HG03097 (cell line): ENCODE results near the gene PRPF8.

Experiments used
- ATAC-seq: cut with Tn5 transposase; IDR thresholded peaks from one replicate; pipeline ENCODE4 v1.9.1; 2021; ENCODE audit not compliant: unreplicated experiment, low FRiP score

The PRPF8 gene

GRCh38 chr17:1628856-1629503 is 55.7 kb downstream of the PRPF8 start:
- ATAC-seq: peak; percentile 37

DNA sequence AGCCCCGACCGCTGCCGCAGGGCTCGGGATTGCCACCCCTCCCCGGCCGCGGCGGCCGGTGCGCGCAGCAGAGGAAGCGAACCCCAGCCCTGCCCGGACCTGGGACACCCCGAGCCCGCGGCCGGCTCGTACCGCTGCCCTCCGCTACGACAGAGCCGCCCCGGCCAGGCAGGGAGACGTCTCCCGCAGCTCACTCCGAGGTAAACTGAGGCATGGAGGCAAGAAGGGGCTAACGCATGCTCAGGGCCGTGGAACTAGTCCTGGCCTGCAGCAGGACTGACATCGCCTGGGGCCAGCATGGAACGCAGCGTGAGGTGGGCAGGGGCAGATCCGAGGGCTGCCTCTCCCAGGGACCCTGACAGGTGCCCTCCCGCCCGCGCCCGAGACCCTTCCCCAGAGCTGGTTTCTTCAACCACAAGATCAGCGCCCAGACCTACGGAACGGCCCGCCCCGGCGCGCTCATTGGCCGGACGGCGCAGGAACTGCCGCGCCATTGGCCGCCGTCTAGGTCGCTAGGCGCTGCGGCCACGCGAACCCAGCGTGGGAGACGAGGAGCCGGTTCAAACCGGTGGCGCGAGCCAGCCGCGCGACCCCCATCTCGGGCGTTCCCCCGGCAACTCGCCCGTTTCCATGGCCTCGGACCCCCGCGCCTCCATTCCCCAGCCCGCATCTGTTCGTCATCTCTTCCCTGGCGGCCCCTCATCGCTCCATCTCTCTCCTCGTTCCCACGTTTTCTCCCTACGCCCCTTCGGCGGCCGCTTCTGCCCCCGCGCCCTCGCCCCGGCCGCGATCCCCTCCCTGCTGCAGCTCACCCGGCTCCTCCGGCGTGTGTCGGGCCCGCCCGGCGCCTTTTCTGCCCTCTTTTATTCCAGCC is 56.4 kb downstream of the PRPF8 start, which contains the start of gene SLC43A2:
SLC43A2 (minus strand) TSS at position 853 of the 874 bp plus-strand sequence. CDS start 960 bp downstream, outside the sequence.
- peak; percentile 45 for ATAC-seq

DNA sequence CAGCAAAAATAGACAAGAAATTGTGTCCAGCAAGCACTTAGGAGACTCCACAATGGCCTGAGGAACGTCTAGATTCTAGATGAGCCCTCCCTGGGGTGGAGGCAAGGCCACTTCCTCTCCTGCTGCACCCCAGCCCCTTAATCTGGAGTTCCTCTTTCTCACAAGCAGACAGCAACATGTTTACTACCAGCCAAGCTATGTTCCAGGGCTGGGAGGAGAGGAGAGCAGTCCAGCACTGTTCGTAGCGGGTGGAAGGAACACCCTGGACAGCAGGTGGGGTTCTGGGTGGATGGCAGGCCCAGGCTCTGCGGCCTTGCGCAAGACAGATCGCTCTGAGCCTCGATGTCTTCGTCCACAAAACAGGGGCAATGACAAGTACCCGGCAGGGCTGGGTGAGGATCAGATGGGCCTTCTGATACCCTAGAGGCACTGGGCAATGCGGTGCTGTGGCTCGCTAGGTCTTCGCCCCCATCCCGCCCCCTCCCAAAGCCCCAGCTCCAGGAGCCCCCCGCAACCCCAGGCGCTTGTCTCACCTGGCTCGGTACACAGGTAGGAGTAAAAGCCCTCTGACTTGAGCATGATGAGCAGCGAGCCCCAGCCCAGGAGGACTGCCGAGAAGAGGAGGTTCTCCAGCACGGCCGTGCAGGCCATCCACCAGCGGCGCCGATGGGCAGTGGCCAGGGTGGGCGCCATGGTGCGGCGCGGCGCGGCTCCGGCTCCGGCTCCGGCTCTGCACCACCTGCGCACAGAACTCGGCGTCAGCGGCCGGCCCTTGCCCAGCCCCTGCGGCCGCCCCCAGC is 57.3 kb downstream of the PRPF8 start:
- no peak for ATAC-seq

GRCh38 chr17:1626333-1626732 is 58.3 kb downstream of the PRPF8 start:
- no peak for ATAC-seq

GRCh38 chr17:1625581-1625980 is 59.1 kb downstream of the PRPF8 start:
- ATAC-seq: no peak

GRCh38 chr17:1625053-1625452 is 59.6 kb downstream of the PRPF8 start:
- no peak for ATAC-seq

- no peak for ATAC-seq
Observed at GRCh38 chr17:1624650-1625049, 60.0 kb downstream of the PRPF8 start.

GRCh38 chr17:1623057-1623630 is 61.5 kb downstream of the PRPF8 start:
- no peak for ATAC-seq

DNA sequence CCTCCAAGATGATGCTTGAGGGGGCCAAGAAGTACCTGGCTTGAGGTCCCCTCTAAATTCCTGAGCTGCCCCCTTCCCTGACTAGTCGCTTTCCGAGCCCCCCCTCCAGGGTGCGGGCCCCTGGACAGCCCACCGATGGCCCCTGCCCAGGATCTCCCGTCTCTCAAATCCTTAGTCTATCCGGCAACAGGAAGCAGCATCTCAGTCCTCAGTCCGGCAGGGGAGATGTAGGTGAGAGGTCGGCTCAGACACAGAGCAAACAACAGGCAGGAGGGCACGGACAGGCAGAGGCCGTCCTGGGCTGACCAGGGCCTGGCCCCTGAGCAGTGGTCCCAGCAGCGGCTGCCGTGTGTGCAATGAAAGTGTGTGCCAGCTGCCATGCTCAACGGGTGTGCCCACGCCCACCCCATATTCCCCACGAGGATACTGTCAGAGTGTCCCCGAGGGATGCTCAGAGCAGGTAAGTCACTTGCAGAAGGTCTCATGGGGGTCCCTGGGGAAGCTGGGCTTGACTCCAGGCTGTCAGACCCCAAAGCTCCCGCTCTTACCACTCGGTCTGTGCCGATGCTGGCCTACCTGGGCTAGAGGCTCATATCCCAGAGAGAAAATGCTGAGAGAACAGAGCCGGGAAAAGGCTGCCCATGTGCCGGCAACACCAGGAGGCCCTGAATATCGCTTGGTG is 63.3 kb downstream of the PRPF8 start:
- no peak for ATAC-seq

DNA sequence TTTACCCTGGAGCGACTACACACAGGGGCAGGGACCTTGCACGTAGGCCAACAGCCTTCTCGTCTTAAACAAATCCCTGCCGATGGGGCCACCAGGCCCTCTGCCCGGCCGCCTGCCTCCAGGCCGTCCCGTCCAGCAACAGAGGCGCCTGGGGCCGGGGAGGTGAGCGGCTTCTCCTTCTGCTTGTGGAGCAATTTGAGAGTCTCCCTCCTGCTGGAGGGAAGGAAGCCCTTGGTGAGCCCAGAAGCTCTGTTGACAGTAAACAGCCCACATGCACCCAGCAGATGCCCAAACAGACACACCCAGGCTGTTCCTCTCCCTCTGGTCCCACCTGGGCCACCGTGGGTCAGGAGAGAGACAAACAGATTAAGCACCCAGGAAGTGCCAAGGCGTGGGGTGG is 64.2 kb downstream of the PRPF8 start:
- no peak for ATAC-seq

DNA sequence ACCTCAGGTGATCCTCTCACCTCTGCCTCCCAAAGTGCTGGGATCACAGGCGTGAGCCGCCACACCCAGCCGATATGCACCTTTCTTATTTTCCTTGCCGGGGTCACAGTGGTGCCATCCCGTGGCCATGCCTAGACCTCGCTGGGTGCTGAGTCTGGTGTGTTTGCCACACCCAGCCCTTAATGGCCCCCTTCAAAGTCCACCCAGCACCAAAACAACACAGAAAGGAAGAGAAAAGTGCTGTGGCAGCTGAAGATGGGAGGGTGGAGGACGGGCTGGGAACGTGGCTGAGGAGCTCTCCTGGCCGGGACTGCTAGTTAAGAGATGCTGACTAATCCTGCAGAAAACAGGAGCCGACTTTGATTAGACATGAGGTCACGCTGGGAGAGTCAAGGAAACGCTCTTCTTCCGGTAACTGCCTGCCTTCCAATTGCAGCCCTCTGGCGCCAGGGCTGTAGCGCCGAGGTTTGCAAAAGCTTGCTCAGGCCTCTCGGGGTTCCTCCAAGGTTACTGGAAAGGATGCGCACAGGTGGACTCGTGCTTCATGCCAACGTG is 67.0 kb downstream of the PRPF8 start:
- ATAC-seq: no peak

DNA sequence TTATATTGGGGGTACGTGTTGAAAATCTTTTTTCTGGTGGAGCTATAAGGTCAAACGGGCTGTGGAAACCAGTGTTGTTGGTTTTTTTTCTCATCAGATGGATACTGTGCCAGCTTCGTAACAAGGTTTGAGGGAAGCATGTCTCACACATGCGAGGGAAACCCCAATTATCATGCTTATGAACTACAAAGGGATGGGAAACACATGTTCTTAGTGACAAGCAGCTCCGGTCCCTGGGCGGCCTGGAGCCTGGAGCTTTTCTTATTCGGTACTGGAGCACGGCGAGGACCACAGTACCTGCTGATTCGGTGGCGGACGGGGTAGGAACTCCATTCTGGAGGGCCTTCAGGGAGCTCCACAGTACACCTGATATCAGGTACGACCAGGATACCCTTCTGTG is 68.6 kb downstream of the PRPF8 start:
- ATAC-seq: no peak

DNA sequence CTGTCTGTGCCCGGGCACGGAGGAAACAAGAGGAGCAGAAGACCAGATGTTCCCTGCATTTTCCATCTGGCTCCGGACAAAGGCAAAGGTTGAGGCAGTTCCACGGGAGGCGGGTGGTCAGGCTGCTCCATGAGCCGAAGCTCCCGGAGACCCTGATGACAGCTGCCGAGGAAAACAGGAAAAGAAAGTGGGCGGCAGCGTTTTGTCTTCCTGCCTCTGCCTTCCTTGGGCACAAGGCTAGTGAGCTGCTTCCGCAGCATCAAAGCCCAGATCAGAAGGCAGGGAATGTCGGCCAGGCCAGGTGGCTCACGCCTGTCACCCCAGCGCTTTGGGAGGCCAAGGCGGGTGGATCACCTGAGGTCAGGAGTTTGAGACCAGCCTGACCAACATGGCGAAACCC is 72.3 kb downstream of the PRPF8 start:
- ATAC-seq: no peak

DNA sequence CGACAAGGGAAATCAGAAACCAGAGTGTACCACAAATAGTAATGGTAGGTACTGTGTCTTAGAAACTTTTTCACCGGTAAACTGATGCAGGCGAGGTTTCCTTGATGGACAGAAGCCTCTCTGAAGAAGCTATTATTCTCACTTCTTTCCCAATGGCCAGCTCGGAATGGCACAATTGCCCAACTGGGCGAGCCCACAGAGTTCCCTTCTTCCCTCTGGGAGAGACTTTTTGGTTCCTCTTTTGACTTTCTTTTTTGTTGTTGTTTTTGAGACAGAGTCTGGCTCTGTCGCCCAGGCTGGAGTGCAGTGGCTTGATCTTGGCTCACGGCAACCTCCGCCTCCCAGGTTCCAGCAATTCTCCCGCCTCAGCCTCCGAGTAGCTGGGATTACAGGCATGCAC is 73.0 kb downstream of the PRPF8 start:
- no peak for ATAC-seq

DNA sequence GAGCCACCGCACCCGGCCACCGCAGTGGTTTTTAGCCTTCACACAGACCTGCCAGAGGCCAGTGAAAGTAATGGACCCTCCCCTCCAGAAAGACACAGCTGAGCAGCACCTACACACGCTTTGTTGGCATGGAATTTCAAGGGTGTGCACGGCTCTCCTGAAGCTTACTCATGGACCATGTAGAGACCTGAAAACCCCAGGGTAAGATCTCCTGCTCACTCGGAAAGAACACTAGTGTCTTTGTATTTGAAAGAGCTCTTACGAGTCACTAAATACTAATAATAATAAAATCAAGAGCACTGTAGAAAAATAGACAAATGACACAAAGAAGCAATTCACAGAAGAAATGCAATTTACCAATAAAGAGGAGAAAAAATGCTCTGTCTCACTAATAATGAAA is 76.0 kb downstream of the PRPF8 start:
- no peak for ATAC-seq

DNA sequence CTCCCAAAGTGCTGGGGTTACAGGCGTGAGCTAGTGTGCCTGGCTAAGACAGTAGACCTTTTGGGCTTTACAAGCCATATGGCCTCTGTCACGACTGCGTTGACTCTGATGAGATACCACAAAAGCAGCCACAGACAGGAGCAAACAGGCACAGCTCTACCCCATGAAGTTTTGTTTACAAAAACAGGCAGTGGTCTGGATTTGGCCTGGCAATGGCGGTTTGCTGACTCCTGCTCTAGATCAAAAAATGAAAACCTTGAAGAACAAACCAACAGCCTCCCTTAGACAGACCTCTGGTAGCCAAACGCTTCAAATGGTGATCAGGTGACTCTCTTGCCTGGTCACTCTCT is 76.7 kb downstream of the PRPF8 start:
- ATAC-seq: no peak

GRCh38 chr17:1606352-1606985 is 78.2 kb downstream of the PRPF8 start:
- no peak for ATAC-seq

DNA sequence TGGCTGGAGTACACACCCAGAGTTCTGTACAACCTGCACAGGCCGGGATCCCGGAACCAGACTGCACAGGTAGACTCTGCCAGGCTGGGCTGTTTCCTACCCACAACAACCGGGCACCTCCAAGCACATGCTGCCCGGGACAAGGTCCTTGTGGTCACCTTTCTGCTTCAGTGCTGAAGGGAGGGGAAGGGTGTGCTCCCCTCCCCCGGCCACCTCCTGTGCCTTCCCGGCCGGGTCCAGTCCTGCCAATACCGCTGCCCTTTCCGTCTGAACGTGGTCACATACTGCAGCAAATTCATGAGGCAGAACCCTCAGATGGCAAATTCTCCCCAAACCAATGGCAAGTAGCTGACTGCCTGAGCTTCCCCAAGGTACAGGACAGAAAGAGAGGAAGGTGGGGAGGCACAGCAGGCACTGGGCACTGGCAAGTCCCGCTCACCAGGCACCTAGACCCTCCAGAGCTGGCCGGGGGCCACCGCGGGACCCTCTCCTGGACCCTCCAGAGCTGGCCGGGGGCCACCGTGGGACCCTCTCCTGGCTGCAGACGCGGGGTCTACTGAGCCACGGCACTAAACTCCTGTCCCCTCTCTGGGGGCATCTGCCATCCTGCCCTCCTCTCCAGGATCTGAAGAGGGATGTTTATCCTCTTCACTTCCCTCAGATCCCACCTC is 78.9 kb downstream of the PRPF8 start:
- no peak for ATAC-seq
